Stimulated activated naive CD8-positive, alpha-beta T cell treated with anti-CD3 and anti-CD28 coated beads, Interleukin-15, amount 100 ng/mL, for 72 hours (primary cell): ENCODE measurements around the gene TMEFF1.

Source experiments
- ATAC-seq: fragments of 150-1000 bp; cut with Tn5 transposase; 2 replicates; pipeline ENCODE4 v1.10.0; 2021; ENCODE audit warnings: mild to moderate bottlenecking, moderate library complexity
- DNase-seq, 2 donors: peaks; one replicate each; pipeline ENCODE4 v3.0.0; 2021 to 2022
- H3K27ac Mint-ChIP-seq, 2 donors: one replicate each; pipeline ENCODE4 v1.8.0; 2022; ENCODE audit warnings: mild to moderate bottlenecking in 2 of 2, mixed read lengths in 2 of 2, moderate library complexity in 2 of 2
- H3K27me3 Mint-ChIP-seq: one replicate; pipeline ENCODE4 v1.8.0; 2022; ENCODE audit warnings: mixed read lengths
- H3K4me1 Mint-ChIP-seq: one replicate; pipeline ENCODE4 v1.8.0; 2022; ENCODE audit warnings: mild to moderate bottlenecking, mixed read lengths
- H3K4me3 Mint-ChIP-seq, 2 donors: one replicate each; pipeline ENCODE4 v1.8.0; 2022; ENCODE audit warnings: mild to moderate bottlenecking in 2 of 2, mixed read lengths in 2 of 2, moderate library complexity in 1 of 2
- H3K9me3 Mint-ChIP-seq, 2 donors: one replicate each; pipeline ENCODE4 v1.8.0; 2022; ENCODE audit warnings: mixed read lengths in 2 of 2

TMEFF1 gene

GRCh38 chr9:100573655-100574260, 100.8 kb downstream of the TMEFF1 start:
- no peak for DNase-seq
- Mint-ChIP-seq H3K9me3 (no peaks in the 10 kb centered on the region), H3K27ac (no peak overlapping the region), H3K4me1 (no peaks in the 10 kb centered on the region), H3K4me3 (no peak overlapping the region), H3K27me3 (no peaks in the 10 kb centered on the region)
- no peak for ATAC-seq

GRCh38 chr9:100575006-100575405, 102.1 kb downstream of the TMEFF1 start:
- DNase-seq = no peak
- no peaks in the 10 kb centered on the region for H3K9me3 Mint-ChIP-seq
- H3K4me3 Mint-ChIP-seq = no peak overlapping the region
- ATAC-seq = no peak
- no peaks in the 10 kb centered on the region for H3K4me1 Mint-ChIP-seq
- H3K27ac Mint-ChIP-seq = no peak overlapping the region
- no peaks in the 10 kb centered on the region for H3K27me3 Mint-ChIP-seq

- Mint-ChIP-seq H3K9me3 (no peaks in the 10 kb centered on the region), H3K4me3 (no peak overlapping the region), H3K4me1 (no peaks in the 10 kb centered on the region), H3K27ac (no peak overlapping the region), H3K27me3 (no peaks in the 10 kb centered on the region)
- DNase-seq (no peak), ATAC-seq (no peak)
Measured at GRCh38 chr9:100575765-100576386, 102.9 kb downstream of the TMEFF1 start.

- Mint-ChIP-seq H3K4me3 (no peak within 1 kb of the TSS), H3K27ac (no peak within 1 kb of the TSS), H3K9me3 (no peaks in the 10 kb centered on the region), H3K27me3 (peaks cover 6% of the 10 kb centered on the region), H3K4me1 (no peaks in the 10 kb centered on the region)
- DNase-seq = no peak
- no peak for ATAC-seq
Measured at GRCh38 chr9:100577776-100578448, 105.0 kb downstream of the TMEFF1 start, which contains the start of gene CAVIN4. CAVIN4 (plus strand) TSS chr9:100578079; CDS start chr9:100578144, 65 bp downstream.

GRCh38 chr9:100578610-100579009, 105.7 kb downstream of the TMEFF1 start:
- DNase-seq (no peak), ATAC-seq (no peak)
- H3K9me3 Mint-ChIP-seq = no peaks in the 10 kb centered on the region
- no peak overlapping the region for H3K4me3 Mint-ChIP-seq
- H3K27me3 Mint-ChIP-seq = peaks cover 6% of the 10 kb centered on the region
- H3K4me1 Mint-ChIP-seq = no peaks in the 10 kb centered on the region
- no peak overlapping the region for H3K27ac Mint-ChIP-seq

GRCh38 chr9:100579665-100580064, 106.7 kb downstream of the TMEFF1 start:
- no peak for ATAC-seq
- no peak for DNase-seq
- Mint-ChIP-seq H3K9me3 (no peaks in the 10 kb centered on the region), H3K4me1 (no peaks in the 10 kb centered on the region), H3K27ac (no peak overlapping the region), H3K27me3 (peaks cover 6% of the 10 kb centered on the region), H3K4me3 (no peak overlapping the region)

GRCh38 chr9:100580257-100580656, 107.3 kb downstream of the TMEFF1 start:
- ATAC-seq (no peak), DNase-seq (no peak)
- Mint-ChIP-seq H3K9me3 (no peaks in the 10 kb centered on the region), H3K4me3 (no peak overlapping the region), H3K27ac (no peak overlapping the region), H3K27me3 (peaks cover 6% of the 10 kb centered on the region), H3K4me1 (no peaks in the 10 kb centered on the region)

GRCh38 chr9:100581081-100581480, 108.1 kb downstream of the TMEFF1 start:
- ATAC-seq = no peak
- no peak for DNase-seq
- no peaks in the 10 kb centered on the region for H3K4me1 Mint-ChIP-seq
- peaks cover 6% of the 10 kb centered on the region for H3K27me3 Mint-ChIP-seq
- H3K9me3 Mint-ChIP-seq = no peaks in the 10 kb centered on the region
- H3K27ac Mint-ChIP-seq = no peak overlapping the region
- H3K4me3 Mint-ChIP-seq = no peak overlapping the region

GRCh38 chr9:100581661-100582060, 108.7 kb downstream of the TMEFF1 start:
- Mint-ChIP-seq H3K9me3 (no peaks in the 10 kb centered on the region), H3K4me3 (no peak overlapping the region), H3K4me1 (no peaks in the 10 kb centered on the region), H3K27me3 (peaks cover 6% of the 10 kb centered on the region), H3K27ac (no peak overlapping the region)
- no peak for DNase-seq
- ATAC-seq = no peak

- H3K4me1 Mint-ChIP-seq = no peaks in the 10 kb centered on the region
- no peak overlapping the region for H3K4me3 Mint-ChIP-seq
- H3K27me3 Mint-ChIP-seq = peaks cover 6% of the 10 kb centered on the region
- no peaks in the 10 kb centered on the region for H3K9me3 Mint-ChIP-seq
- no peak for DNase-seq
- ATAC-seq = no peak
- no peak overlapping the region for H3K27ac Mint-ChIP-seq
Measured at GRCh38 chr9:100583014-100583802, 110.3 kb downstream of the TMEFF1 start.

- no peak for ATAC-seq
- H3K4me1 Mint-ChIP-seq = no peaks in the 10 kb centered on the region
- H3K27ac Mint-ChIP-seq = no peak overlapping the region
- H3K27me3 Mint-ChIP-seq = peaks cover 6% of the 10 kb centered on the region
- no peak for DNase-seq
- no peaks in the 10 kb centered on the region for H3K9me3 Mint-ChIP-seq
- H3K4me3 Mint-ChIP-seq = no peak overlapping the region
Measured at GRCh38 chr9:100584951-100585350, 112.0 kb downstream of the TMEFF1 start.

GRCh38 chr9:100586093-100586492, 113.1 kb downstream of the TMEFF1 start:
- ATAC-seq (no peak), DNase-seq (no peak)
- Mint-ChIP-seq H3K27me3 (peaks cover 6% of the 10 kb centered on the region), H3K4me1 (no peaks in the 10 kb centered on the region), H3K9me3 (no peaks in the 10 kb centered on the region), H3K4me3 (no peak overlapping the region), H3K27ac (no peak overlapping the region)

GRCh38 chr9:100587375-100587774, 114.4 kb downstream of the TMEFF1 start:
- DNase-seq = no peak
- no peaks in the 10 kb centered on the region for H3K4me1 Mint-ChIP-seq
- H3K27me3 Mint-ChIP-seq = peaks cover 2% of the 10 kb centered on the region
- no peak for ATAC-seq
- H3K4me3 Mint-ChIP-seq = no peak overlapping the region
- H3K9me3 Mint-ChIP-seq = no peaks in the 10 kb centered on the region
- H3K27ac Mint-ChIP-seq = no peak overlapping the region

GRCh38 chr9:100589582-100589981, 116.6 kb downstream of the TMEFF1 start:
- no peak for ATAC-seq
- H3K27me3 Mint-ChIP-seq = no peaks in the 10 kb centered on the region
- H3K4me3 Mint-ChIP-seq = no peak overlapping the region
- H3K4me1 Mint-ChIP-seq = no peaks in the 10 kb centered on the region
- DNase-seq = no peak
- H3K27ac Mint-ChIP-seq = no peak overlapping the region
- no peaks in the 10 kb centered on the region for H3K9me3 Mint-ChIP-seq

- ATAC-seq (no peak), DNase-seq (no peak)
- H3K27me3 Mint-ChIP-seq = no peaks in the 10 kb centered on the region
- H3K4me3 Mint-ChIP-seq = no peak overlapping the region
- no peak overlapping the region for H3K27ac Mint-ChIP-seq
- H3K4me1 Mint-ChIP-seq = no peaks in the 10 kb centered on the region
- no peaks in the 10 kb centered on the region for H3K9me3 Mint-ChIP-seq
Measured at GRCh38 chr9:100590481-100590880, 117.5 kb downstream of the TMEFF1 start.

- Mint-ChIP-seq H3K9me3 (no peaks in the 10 kb centered on the region), H3K4me1 (no peaks in the 10 kb centered on the region), H3K4me3 (no peak overlapping the region), H3K27ac (no peak overlapping the region), H3K27me3 (no peaks in the 10 kb centered on the region)
- ATAC-seq (no peak), DNase-seq (no peak)
Measured at GRCh38 chr9:100591139-100591538, 118.2 kb downstream of the TMEFF1 start.
